ENCODE data around the gene PI4KA.

DNA sequence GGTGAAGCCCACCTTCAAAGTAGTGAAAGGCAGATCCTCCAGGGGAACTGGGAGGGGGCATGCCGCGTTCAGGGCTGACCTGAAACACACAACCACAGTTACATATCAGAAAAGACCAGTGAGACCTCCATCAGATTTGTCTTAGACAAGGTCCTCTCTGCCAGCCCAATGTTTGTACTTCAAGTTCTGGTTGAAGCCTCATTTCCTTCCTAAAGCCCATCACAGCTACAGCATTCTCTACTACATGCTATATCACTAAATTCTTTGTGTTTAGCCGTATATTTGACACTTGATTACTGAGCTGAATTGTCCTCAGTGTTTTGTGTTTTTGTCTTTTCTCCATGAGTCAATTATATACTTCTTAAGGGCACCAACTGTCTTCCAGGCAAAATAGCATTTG is 40.1 kb downstream of the PI4KA start:
- TF ChIP-seq, protein P1, sequence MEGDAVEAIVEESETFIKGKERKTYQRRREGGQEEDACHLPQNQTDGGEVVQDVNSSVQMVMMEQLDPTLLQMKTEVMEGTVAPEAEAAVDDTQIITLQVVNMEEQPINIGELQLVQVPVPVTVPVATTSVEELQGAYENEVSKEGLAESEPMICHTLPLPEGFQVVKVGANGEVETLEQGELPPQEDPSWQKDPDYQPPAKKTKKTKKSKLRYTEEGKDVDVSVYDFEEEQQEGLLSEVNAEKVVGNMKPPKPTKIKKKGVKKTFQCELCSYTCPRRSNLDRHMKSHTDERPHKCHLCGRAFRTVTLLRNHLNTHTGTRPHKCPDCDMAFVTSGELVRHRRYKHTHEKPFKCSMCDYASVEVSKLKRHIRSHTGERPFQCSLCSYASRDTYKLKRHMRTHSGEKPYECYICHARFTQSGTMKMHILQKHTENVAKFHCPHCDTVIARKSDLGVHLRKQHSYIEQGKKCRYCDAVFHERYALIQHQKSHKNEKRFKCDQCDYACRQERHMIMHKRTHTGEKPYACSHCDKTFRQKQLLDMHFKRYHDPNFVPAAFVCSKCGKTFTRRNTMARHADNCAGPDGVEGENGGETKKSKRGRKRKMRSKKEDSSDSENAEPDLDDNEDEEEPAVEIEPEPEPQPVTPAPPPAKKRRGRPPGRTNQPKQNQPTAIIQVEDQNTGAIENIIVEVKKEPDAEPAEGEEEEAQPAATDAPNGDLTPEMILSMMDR (IDR thresholded peaks at IDR 0.05) = no peak
- TF ChIP-seq POLR2A (IDR thresholded peaks at IDR 0.05; ENCODE audit: low read depth) = no peak

Measured in esophagus muscularis mucosa (tissue), 3 donors.